GM10266 (cell line): ENCODE measurements around the gene DIP2C.

Source experiments
- DNase-seq: peaks from one replicate; pipeline ENCODE4 v3.0.0; 2012; ENCODE audit errors: extremely low spot score
- TF ChIP-seq, protein P1 (sequence below): IDR thresholded peaks from 2 replicates; pipeline ENCODE4 v1.5.1; 2012; ENCODE audit warnings: mild to moderate bottlenecking, low read depth; ENCODE audit not compliant: control insufficient read depth, insufficient read depth; ENCODE audit errors: missing control alignments

DIP2C gene

GRCh38 chr10:378230-378929, 311.1 kb downstream of the DIP2C start:
- TF ChIP-seq, protein P1, sequence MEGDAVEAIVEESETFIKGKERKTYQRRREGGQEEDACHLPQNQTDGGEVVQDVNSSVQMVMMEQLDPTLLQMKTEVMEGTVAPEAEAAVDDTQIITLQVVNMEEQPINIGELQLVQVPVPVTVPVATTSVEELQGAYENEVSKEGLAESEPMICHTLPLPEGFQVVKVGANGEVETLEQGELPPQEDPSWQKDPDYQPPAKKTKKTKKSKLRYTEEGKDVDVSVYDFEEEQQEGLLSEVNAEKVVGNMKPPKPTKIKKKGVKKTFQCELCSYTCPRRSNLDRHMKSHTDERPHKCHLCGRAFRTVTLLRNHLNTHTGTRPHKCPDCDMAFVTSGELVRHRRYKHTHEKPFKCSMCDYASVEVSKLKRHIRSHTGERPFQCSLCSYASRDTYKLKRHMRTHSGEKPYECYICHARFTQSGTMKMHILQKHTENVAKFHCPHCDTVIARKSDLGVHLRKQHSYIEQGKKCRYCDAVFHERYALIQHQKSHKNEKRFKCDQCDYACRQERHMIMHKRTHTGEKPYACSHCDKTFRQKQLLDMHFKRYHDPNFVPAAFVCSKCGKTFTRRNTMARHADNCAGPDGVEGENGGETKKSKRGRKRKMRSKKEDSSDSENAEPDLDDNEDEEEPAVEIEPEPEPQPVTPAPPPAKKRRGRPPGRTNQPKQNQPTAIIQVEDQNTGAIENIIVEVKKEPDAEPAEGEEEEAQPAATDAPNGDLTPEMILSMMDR: no peak
- no peak for DNase-seq

GRCh38 chr10:377228-377627, 312.2 kb downstream of the DIP2C start:
- no peak for DNase-seq
- TF ChIP-seq, protein P1: no peak

DNA sequence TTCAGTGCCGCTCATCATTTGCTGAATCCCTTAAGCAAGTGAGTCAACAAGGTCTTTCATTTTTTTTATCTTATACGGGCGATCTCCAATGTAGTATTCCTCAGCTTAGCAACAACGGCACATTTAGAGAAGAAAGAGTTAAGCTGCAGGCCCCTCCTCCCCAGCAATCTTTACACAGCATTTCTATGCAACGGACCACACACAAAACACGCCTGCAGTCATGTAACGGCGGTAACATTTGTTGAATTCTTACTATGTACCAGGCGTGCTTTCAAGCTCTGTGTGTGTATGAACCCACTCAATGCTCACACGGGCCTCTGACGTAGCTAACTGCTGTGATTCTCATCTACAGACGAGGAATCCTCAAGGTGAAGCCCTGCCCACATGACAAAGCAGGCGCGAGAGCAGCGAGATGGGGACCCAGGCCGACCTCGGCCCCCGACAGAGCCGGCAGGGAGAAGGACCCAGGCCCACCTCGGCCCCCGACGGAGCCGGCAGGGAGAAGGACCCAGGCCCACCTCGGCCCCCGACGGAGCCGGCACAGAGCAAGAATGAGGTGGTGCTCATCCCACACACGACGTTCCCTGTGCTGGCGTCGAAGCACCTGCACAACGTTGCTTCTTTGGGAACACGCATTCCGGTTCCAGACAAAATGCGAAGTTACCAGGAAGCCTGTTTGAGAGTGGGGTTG, 313.5 kb downstream of the DIP2C start:
- TF ChIP-seq, protein P1: no peak
- no peak for DNase-seq

DNA sequence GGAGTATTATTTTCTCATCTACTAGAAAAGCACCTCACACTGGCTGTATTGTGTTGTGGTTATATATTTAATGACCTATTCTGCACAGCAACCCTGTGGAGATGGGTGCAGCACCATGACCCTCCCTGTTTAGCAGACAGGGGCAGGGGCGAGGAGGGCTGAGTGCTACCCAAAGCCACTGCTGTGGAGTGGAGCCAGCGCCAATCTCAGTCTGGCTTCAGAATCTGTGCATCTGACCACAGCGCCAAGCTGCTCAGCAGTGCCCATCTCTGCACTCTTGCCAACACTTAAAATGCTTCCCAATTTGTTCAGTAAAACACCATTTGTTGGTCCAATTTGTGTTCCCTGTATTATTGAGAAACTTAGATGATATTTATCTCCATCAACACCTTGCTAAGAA, 315.1 kb downstream of the DIP2C start:
- DNase-seq: no peak
- TF ChIP-seq, protein P1: no peak

DNA sequence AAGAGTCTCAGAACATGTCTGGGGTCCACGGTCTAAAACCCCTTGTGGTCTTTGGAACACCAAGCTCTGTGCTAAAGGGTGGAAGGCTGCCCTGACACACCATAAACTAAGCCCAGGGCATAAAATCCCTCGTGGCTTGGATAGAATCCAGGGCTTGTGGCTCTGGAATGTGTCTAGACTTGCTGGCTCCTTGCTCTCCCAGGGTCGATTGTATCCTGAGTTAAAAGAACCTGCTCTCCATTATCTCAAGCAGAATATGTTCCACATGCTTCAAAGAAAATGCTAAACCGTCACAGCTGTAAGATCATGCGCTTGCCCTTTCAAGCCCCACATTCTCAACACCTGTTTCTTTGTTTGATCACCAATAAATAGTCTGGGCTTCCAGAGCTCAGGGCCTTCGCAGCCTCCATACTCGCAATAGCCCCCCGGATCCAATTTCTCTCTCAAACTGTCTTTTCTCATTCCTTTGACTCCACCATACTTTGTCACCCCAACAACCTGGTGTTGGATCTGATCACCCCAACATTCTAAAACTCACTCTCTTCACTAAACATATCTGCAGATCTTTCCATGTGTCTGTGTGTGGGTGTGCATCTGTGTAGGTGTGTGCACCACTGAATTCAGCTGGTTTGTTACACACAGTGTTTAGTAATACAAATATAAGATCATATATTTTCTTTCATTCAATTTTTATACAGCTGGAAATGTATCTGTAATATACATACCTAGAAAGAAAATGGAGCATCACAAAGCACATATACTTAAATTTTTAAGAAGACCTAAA, 315.8 kb downstream of the DIP2C start:
- no peak for DNase-seq
- TF ChIP-seq, protein P1: no peak

GRCh38 chr10:373015-373414, 316.5 kb downstream of the DIP2C start:
- TF ChIP-seq, protein P1: no peak
- DNase-seq: no peak
